ENCODE results near the gene KCTD18. TPM values are rescaled to one million over a fixed set of nuclear protein-coding genes. Genes with fewer than 3 reads are reported as not detected.

Gene KCTD18
- total and polyA plus RNA-seq, 10 of the 15 experiments (the other 5 are each of a cell fraction or from before 2014, with no cell fraction given) = 1.4 to 16.9 (median 12.5) TPM

- no peak overlapping the region for H3K27ac ChIP-seq (ENCODE audit: control insufficient read depth, insufficient read depth)
- no TSS peak for BruUV-seq (replicated peaks)
- DNase-seq (ENCODE audit: low read depth, low spot score) (no peak), ATAC-seq (peak; percentile 48), FAIRE-seq (no peak)
- ChIA-PET RAD21 (ENCODE audit: unreplicated experiment) (interaction anchor here (0.7 to 2.0 kb wide), 3 partner anchors 10 to 22 kb away, joined by 3 to 5 read pairs (median 3); no protein-coding TSS in a partner anchor), POLR2A (interaction anchor here (1.0 kb wide), 1 partner anchor 10 kb away, joined by 3 read pairs; no protein-coding TSS in a partner anchor), CTCF (interaction anchor here (0.9 to 2.6 kb wide), 5 partner anchors 8 to 477 kb away, joined by 3 to 13 read pairs (median 5); no protein-coding TSS in a partner anchor), SMC1A (ENCODE audit: uncharacterized antibody, unreplicated experiment) (interaction anchor here (1.0 to 1.9 kb wide), 3 partner anchors 9 to 38 kb away, joined by 3 to 15 read pairs (median 6); no protein-coding TSS in a partner anchor)
- H2AFZ ChIP-seq (ENCODE audit: control insufficient read depth, low read depth, low read length) = no peak overlapping the region
- in situ Hi-C loops (cut with MboI) (no loop called here), intact Hi-C loops (cut with micrococcal nuclease; ENCODE audit: unreplicated experiment) (no loop called here)
- no peaks in the 10 kb centered on the region for H3K4me1 ChIP-seq (ENCODE audit: control insufficient read depth, insufficient read depth, low read length)
- no peaks in the 10 kb centered on the region; a peak in 1 of 4 replicates for H3K36me3 ChIP-seq (ENCODE audit: control insufficient read depth in 2 of 2, insufficient read depth in 2 of 2, low read length in 1 of 2)
- no peaks in the 10 kb centered on the region for H3K27me3 ChIP-seq (replicated peaks in 1 of 2; ENCODE audit: control insufficient read depth in 2 of 2, insufficient read depth in 2 of 2, low read length in 1 of 2)
- H3K79me2 ChIP-seq (ENCODE audit: control insufficient read depth, insufficient read depth, low read length) = no peaks in the 10 kb centered on the region
- H4K20me1 ChIP-seq (ENCODE audit: control insufficient read depth, insufficient read depth) = no peaks in the 10 kb centered on the region
- H3K9me3 ChIP-seq (replicated peaks; ENCODE audit: control insufficient read depth, insufficient read depth, low read length) = no peaks in the 10 kb centered on the region
- H3K4me2 ChIP-seq (ENCODE audit: control insufficient read depth, insufficient read depth) = no peak overlapping the region
- no peak overlapping the region for H3K4me3 ChIP-seq
- H3K9ac ChIP-seq (ENCODE audit: control insufficient read depth, insufficient read depth, low read length) = no peak overlapping the region
- 100% methylated on average over 2 of the region's 2 CpGs for WGBS (ENCODE audit: insufficient coverage, insufficient replicate concordance, low lambda C conversion rate, missing lambda C conversion rate)
- no peak for TF ChIP-seq USF2 (IDR thresholded peaks at IDR 0.05; ENCODE audit: borderline replicate concordance, low read depth, low read length)
- no peak for TF ChIP-seq CHD1 (IDR thresholded peaks at IDR 0.05; ENCODE audit: low read depth, low read length)
- no peak for TF ChIP-seq KLF5 (IDR thresholded peaks at IDR 0.05; ENCODE audit: partially characterized antibody)
- TF ChIP-seq NRF1 (conservative IDR thresholded peaks at IDR 0.05; ENCODE audit: low read depth, low read length) = no peak
- TF ChIP-seq ZZZ3 (IDR thresholded peaks at IDR 0.05; ENCODE audit: control insufficient read depth, insufficient read length, low read depth) = no peak
- no peak for TF ChIP-seq FOS (IDR thresholded peaks at IDR 0.05; ENCODE audit: borderline replicate concordance, extremely low read depth, insufficient read length)
- TF ChIP-seq SPI1 (IDR thresholded peaks at IDR 0.05; ENCODE audit: borderline replicate concordance, insufficient read depth, low read depth, low read length) = no peak
- no peak for TF ChIP-seq MLLT1 (IDR thresholded peaks at IDR 0.05)
- no peak for TF ChIP-seq RCOR1 (conservative IDR thresholded peaks at IDR 0.05; ENCODE audit: low read depth, low read length)
- TF ChIP-seq CHD2 (IDR thresholded peaks at IDR 0.05; ENCODE audit: borderline replicate concordance, low read depth, low read length) = no peak
- no peak for TF ChIP-seq E4F1 (IDR thresholded peaks at IDR 0.05; ENCODE audit: borderline replicate concordance, partially characterized antibody)
- no peak for TF ChIP-seq CEBPB (IDR thresholded peaks at IDR 0.05; ENCODE audit: borderline replicate concordance in 1 of 2, low read depth in 2 of 2, low read length in 2 of 2)
- no peak for TF ChIP-seq POU2F2 (IDR thresholded peaks at IDR 0.05; ENCODE audit: borderline replicate concordance, low read depth, low read length)
- no peak for TF ChIP-seq JUND (IDR thresholded peaks at IDR 0.05; ENCODE audit: low read depth, low read length)
- TF ChIP-seq TCF7 (IDR thresholded peaks at IDR 0.05; ENCODE audit: borderline replicate concordance) = no peak
- no peak for TF ChIP-seq RAD21 (IDR thresholded peaks at IDR 0.05; ENCODE audit: insufficient read depth, low read depth, low read length)
- no peak for TF ChIP-seq GABPA (IDR thresholded peaks at IDR 0.05; ENCODE audit: low read depth)
- TF ChIP-seq HDAC6 (IDR thresholded peaks at IDR 0.05; ENCODE audit: unreplicated experiment) = no peak
- no peak for TF ChIP-seq GATAD2B (conservative IDR thresholded peaks at IDR 0.05; ENCODE audit: low read depth)
Observed at GRCh38 chr2:200461846-200462710, 47.8 kb downstream of the KCTD18 start.
